Coronary artery (tissue), 2 donors: ENCODE results near the gene FADS1.

Source experiments
- DNase-seq: peaks from one replicate; pipeline ENCODE4 v3.0.0-alpha.2; 2017; ENCODE audit warnings: low spot score
- H3K27ac ChIP-seq, 2 donors: fragments of 200-600 bp; sonication (generic); one replicate each; pipeline ENCODE4 v1.5.1; 2016 to 2019
- H3K4me3 ChIP-seq: fragments of 200-600 bp; sonication (generic); 2 replicates; pipeline ENCODE4 v1.5.1; 2016; ENCODE audit warnings: mild to moderate bottlenecking, moderate library complexity
- TF ChIP-seq, protein P1 (sequence below): fragments of 200-600 bp; sonication (generic); IDR thresholded peaks from one replicate; pipeline ENCODE4 v1.5.1; 2019; ENCODE audit warnings: antibody characterized with exemption

Gene FADS1

DNA sequence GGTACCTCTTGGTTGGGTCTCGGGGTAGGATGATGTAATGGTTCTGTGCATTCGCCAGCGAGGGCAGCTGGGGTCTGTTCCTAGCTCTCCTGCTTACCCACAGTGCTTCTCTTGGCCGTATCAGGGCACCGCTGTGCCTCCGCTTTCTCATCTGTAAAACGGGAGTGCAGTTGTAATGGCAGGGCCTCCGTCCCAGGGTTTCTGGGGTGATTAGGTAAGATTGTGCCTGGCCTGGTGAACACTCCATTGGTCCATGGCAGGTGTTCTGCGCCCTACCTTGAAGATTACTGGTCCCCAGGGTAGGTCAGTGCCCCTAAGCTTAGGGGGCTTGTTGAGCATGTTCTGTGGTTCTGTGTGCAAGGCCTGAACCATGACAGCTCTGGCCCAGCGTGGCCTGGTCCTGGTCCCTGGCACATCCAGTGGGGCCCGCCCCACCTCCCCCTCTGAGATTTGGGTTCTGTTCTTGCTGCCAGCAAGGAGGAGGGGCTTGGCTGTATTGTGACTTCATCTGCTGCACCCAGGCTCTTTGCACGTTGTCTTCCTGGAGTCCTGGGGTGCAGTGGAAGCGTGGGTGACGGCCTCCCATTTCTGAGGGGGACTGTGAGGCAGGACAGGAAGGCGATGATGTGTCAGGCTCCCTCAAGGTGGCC is 59.5 kb downstream of the FADS1 start:
- no peak for DNase-seq
- TF ChIP-seq, protein P1, sequence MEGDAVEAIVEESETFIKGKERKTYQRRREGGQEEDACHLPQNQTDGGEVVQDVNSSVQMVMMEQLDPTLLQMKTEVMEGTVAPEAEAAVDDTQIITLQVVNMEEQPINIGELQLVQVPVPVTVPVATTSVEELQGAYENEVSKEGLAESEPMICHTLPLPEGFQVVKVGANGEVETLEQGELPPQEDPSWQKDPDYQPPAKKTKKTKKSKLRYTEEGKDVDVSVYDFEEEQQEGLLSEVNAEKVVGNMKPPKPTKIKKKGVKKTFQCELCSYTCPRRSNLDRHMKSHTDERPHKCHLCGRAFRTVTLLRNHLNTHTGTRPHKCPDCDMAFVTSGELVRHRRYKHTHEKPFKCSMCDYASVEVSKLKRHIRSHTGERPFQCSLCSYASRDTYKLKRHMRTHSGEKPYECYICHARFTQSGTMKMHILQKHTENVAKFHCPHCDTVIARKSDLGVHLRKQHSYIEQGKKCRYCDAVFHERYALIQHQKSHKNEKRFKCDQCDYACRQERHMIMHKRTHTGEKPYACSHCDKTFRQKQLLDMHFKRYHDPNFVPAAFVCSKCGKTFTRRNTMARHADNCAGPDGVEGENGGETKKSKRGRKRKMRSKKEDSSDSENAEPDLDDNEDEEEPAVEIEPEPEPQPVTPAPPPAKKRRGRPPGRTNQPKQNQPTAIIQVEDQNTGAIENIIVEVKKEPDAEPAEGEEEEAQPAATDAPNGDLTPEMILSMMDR, result no peak
- no peak overlapping the region for H3K27ac ChIP-seq
- H3K4me3 ChIP-seq, result no peak overlapping the region

DNA sequence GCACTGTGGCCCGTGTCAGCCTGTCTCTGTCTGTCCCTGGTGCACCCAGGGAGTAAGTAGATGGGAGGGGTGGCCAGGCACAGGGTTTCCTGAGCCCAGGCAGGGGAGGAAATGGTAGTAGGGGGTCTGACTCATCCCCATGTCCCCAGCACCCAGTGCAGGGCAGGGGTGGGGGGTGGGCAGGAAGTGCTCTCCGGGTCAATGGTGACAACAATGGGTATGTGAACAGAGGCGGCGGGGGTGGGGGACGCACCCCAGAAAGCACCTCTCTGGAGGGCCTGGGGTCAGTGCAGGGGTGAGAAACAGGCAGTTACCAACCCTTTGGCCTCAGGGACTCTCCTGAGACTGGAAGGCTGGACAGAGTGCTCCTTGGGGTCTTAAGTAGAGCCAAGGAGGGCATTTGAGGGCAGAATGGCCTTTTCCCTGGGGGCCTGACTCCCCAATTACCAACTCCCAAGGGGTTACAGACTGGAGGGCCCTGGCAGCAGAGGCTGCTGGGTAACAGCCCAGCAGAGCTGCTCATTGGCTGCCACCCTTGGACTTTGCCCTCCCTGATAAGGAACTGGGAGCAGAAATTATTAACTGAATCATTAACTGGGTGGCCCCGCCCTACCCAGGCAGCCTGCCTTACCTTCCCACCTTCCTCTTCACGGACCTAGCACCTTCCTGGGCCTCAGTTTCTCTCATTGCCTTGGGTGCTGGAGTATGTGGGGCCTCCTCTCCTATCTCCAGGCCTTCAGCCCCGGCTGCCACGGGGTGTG is 60.2 kb downstream of the FADS1 start:
- H3K27ac ChIP-seq, result peak overlapping the region in 1 of 2 donors; percentile 70
- TF ChIP-seq, protein P1, result no peak
- H3K4me3 ChIP-seq, result no peak overlapping the region
- no peak for DNase-seq

DNA sequence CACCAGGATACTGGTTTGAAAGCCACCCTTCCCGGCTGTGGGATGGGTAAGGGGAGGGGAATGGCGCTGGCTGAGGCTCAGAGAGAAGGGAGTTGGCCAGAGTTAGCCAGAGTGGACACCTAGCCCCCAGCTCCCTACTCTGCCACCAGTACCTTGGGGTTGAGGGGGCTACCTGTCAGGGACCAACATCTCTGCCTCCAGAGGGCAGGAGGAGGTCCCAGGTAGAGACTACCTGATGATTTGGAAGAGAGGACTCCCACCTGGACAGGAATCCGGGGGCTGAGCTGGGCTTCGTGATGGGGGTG is 60.7 kb downstream of the FADS1 start:
- Histone ChIP-seq H3K4me3 (no peak overlapping the region), H3K27ac (peak overlapping the region in 1 of 2 donors; percentile 70)
- DNase-seq, result no peak
- TF ChIP-seq, protein P1, result no peak

DNA sequence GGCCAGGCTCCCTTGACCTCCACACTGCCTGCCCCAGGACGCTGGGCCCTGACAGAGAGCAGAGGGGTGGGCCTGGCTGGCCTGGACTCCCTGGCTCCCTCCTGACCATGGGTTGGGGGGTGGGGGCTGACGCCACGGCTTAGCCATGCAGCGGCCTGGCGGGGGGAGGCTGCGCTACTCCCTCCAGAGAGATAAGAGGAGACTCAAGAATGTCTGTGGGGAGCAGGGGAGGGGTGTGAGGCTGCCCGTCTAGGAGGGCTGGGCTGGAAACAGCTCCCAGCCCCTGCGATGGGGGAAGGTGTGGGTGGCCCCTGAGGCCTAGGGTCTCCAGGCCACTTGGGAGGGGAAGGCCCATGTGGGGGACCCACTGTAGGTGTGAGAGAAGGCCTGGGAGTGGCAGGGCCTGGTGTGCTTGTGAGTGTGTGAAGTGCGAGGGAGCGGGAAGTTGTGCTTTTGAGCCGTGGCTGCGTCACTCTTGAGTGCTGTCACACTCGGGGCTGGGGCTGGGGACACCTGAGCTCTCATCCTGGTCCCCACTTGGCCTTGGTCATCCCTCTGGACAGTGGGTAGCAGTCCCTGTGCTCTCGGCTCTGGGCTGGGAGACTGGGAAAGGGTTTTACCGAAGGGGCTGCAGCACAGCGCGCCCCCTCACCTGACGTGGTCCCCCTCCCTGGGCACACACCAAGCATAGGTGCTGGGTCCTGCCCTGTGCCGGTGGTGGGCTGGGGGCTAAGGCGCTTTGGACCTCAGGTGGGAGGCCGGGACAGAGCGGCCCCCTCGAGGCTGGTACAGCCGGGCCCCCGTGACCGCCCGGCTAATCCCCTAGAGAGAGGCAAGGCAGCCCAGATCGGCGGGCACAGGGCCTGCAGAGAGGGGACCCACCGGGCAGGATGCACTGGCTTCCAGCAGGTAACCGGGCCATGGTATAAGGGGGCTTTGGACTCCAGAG is 62.0 kb downstream of the FADS1 start:
- TF ChIP-seq, protein P1, result no peak
- Histone ChIP-seq H3K27ac (peak overlapping the region in 1 of 2 donors; percentile 70), H3K4me3 (peak overlapping the region; percentile 79)
- no peak for DNase-seq

DNA sequence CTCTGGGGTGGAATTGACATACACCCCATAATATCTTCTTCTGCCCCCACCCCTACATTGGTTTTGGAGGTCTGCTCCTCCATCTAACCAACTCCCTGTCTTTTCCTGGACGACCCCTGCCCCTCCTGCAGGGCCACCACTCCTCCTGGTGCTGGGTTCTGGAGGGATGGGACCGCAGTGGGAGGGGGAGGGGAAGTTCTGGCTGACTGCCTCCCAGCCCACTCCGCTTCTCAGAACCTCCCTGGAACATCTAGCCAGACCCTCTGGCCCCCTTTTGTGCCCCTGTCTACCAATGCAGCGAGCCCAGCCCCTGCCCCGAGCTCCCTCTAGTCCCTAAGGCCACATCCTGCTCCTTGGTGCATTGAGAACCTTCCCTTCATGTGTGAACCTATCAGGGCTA is 63.1 kb downstream of the FADS1 start:
- TF ChIP-seq, protein P1, result no peak
- H3K4me3 ChIP-seq, result peak overlapping the region; percentile 79
- peak overlapping the region in 1 of 2 donors; percentile 70 for H3K27ac ChIP-seq
- DNase-seq, result no peak

DNA sequence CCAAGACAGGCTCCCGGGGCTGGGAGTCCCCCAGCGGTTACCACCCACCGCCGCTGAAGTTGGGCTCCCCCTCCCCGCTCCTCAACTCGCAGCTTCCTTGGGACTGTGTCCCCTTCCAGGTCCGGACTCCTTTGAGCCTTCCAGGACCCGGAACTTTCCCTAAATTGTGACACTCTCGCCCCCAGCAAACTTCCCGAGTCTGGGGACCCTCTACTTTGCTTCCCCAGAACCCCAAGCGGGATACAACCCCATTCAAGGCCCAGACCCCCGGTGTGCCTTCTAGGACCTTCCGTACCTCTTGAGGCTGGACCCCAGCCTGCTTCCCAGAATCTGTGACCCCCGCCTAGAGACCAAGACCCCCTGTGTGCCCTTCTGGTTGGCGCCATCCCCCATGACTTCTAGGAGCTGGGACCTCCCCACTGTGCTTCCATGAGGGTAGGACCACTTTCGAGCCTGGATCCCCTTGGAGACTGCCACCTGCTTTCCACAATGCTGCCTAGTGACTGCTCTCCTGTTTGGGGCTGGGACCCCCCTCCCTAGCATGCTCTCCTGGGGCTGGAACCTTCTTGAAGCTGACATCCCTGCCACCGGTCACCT is 63.8 kb downstream of the FADS1 start:
- Histone ChIP-seq H3K4me3 (peak overlapping the region; percentile 79), H3K27ac (peak overlapping the region in 1 of 2 donors; percentile 70)
- DNase-seq, result no peak
- TF ChIP-seq, protein P1, result no peak
